HG02759 (cell line): ENCODE measurements around the gene PUS3.
A peak's percentile ranks its signal among the peaks of the same experiment; 100 is the strongest.
"Not testable (repeated sequence)": the region's sequence is repeated elsewhere in the genome, so short reads cannot be mapped to it uniquely, and the experiment has no call there.

Experiments used
- ATAC-seq: cut with Tn5 transposase; IDR thresholded peaks from one replicate; pipeline ENCODE4 v1.9.1; 2021; ENCODE audit warnings: mild to moderate bottlenecking, moderate library complexity; ENCODE audit not compliant: unreplicated experiment

The PUS3 gene

GRCh38 chr11:125922156-125922555 lies 19.1 kb upstream of the PUS3 start:
- ATAC-seq: no peak

- no peak for ATAC-seq
These were observed 18.0 kb upstream of the PUS3 start for GRCh38 chr11:125921042-125921441.

GRCh38 chr11:125918140-125918840 lies 15.3 kb upstream of the PUS3 start:
- ATAC-seq: no peak

GRCh38 chr11:125916683-125917347 lies 13.8 kb upstream of the PUS3 start:
- no peak for ATAC-seq

- not testable (repeated sequence) for ATAC-seq
These were observed 11.6 kb upstream of the PUS3 start for GRCh38 chr11:125914601-125915000.

GRCh38 chr11:125910226-125910849 lies 7.3 kb upstream of the PUS3 start:
- ATAC-seq: no peak

- no peak for ATAC-seq
These were observed 1.7 kb upstream of the PUS3 start for GRCh38 chr11:125904678-125905077.

- ATAC-seq: no peak
These were observed 979 bp upstream of the PUS3 start, which contains the start of gene DDX25 for GRCh38 chr11:125903711-125904659. Gene DDX25, plus strand, starts transcription at chr11:125904508. Its CDS starts 10 bp downstream, at chr11:125904518.

GRCh38 chr11:125902277-125902926 lies 604 bp downstream of the PUS3 start:
- ATAC-seq: no peak

GRCh38 chr11:125901872-125902271 lies 1.1 kb downstream of the PUS3 start:
- no peak for ATAC-seq

GRCh38 chr11:125892994-125893393 lies 10.0 kb downstream of the PUS3 start:
- no peak for ATAC-seq

- no peak for ATAC-seq
These were observed 10.9 kb downstream of the PUS3 start for GRCh38 chr11:125892071-125892470.

- ATAC-seq: no peak
These were observed 12.4 kb downstream of the PUS3 start for GRCh38 chr11:125890447-125891100.

- peak; percentile 87 for ATAC-seq
These were observed 15.4 kb downstream of the PUS3 start, which contains the start of gene HYLS1 for GRCh38 chr11:125887373-125888324. Gene HYLS1, plus strand, starts transcription at chr11:125887668. Its CDS starts 11,701 bp downstream, at chr11:125899369.

- peak; percentile 35 for ATAC-seq
These were observed 16.0 kb downstream of the PUS3 start for GRCh38 chr11:125886997-125887372.

GRCh38 chr11:125883375-125883774 lies 19.6 kb downstream of the PUS3 start:
- ATAC-seq: no peak

GRCh38 chr11:125881291-125881690 lies 21.7 kb downstream of the PUS3 start:
- ATAC-seq: no peak

GRCh38 chr11:125874556-125875124 lies 28.4 kb downstream of the PUS3 start:
- no peak for ATAC-seq
